ENCODE results near the gene AATK. TPM values are rescaled to one million over a fixed set of nuclear protein-coding genes. Genes with fewer than 3 reads are reported as not detected.
A peak's percentile ranks its signal among the peaks of the same experiment; 100 is the strongest.

Gene AATK
- polyA plus RNA-seq, 1 donor (not counting 4 experiments of a cell fraction or from before 2014, with no cell fraction given) = 0.16 TPM

- DNase-seq (ENCODE audit: low read depth, low spot score) = no peak
- Histone ChIP-seq H3K27ac (ENCODE audit: control insufficient read depth, insufficient read depth, low read length) (no peak overlapping the region), H3K4me1 (ENCODE audit: control insufficient read depth, extremely low read depth, insufficient read depth, low read length) (peaks cover 17% of the 10 kb centered on the region), H3K9me3 (ENCODE audit: control insufficient read depth, low read depth, low read length) (no peaks in the 10 kb centered on the region), H2AFZ (ENCODE audit: control insufficient read depth, low read length) (no peak overlapping the region), H3K9me1 (ENCODE audit: control insufficient read depth, extremely low read depth, insufficient read depth, low read length) (no peaks in the 10 kb centered on the region), H3K4me3 (ENCODE audit: control insufficient read depth in 2 of 3, extremely low read depth in 1 of 3, insufficient read depth in 2 of 3, low read depth in 1 of 3, low read length in 3 of 3) (no peak overlapping the region), H3K27me3 (ENCODE audit: control insufficient read depth, extremely low read depth, insufficient read depth, low read length) (no peaks in the 10 kb centered on the region), H3K4me2 (ENCODE audit: control insufficient read depth, extremely low read depth, insufficient read depth, low read depth, low read length) (no peak overlapping the region), H3K79me2 (ENCODE audit: control insufficient read depth, insufficient read depth, low read length) (peaks cover 81% of the 10 kb centered on the region), H3K36me3 (ENCODE audit: control insufficient read depth in 2 of 2, extremely low read depth in 1 of 2, insufficient read depth in 2 of 2, low read length in 2 of 2) (peaks cover 25 to 53% of the 10 kb centered on the region in 2 experiments), H4K20me1 (ENCODE audit: control insufficient read depth, extremely low read depth, insufficient read depth, low read length) (peaks cover 32% of the 10 kb centered on the region), H3K9ac (ENCODE audit: control insufficient read depth, extremely low read depth, insufficient read depth, low read length) (peak overlapping the region; percentile 28)
- dilution Hi-C loops (cut with MboI; ENCODE audit: extremely low pct_ligation_motif_present, low sequenced_read_pairs) = no loop called here
- no peak for TF ChIP-seq EZH2 (IDR thresholded peaks at IDR 0.05; ENCODE audit: low read length)
- no peak for TF ChIP-seq CTCF (optimal IDR thresholded peaks at IDR 0.05 in 1 of 3, IDR thresholded peaks at IDR 0.05 in 1 of 3, conservative IDR thresholded peaks at IDR 0.05 in 1 of 3; ENCODE audit: extremely low read depth in 1 of 3, insufficient read depth in 2 of 3, low read length in 3 of 3)
- no peak for FAIRE-seq
Observed at GRCh38 chr17:81071761-81072741, 94.0 kb downstream of the AATK start.

GRCh38 chr17:81070541-81071246 is 95.3 kb downstream of the AATK start:
- Histone ChIP-seq H3K4me1 (ENCODE audit: control insufficient read depth, extremely low read depth, insufficient read depth, low read length) (peaks cover 26% of the 10 kb centered on the region), H3K4me2 (ENCODE audit: control insufficient read depth, extremely low read depth, insufficient read depth, low read depth, low read length) (no peak overlapping the region), H3K79me2 (ENCODE audit: control insufficient read depth, insufficient read depth, low read length) (peaks cover 84% of the 10 kb centered on the region), H3K36me3 (ENCODE audit: control insufficient read depth in 2 of 2, extremely low read depth in 1 of 2, insufficient read depth in 2 of 2, low read length in 2 of 2) (peaks cover 22 to 55% of the 10 kb centered on the region in 2 experiments), H3K9me1 (ENCODE audit: control insufficient read depth, extremely low read depth, insufficient read depth, low read length) (peaks cover 4% of the 10 kb centered on the region), H3K27me3 (ENCODE audit: control insufficient read depth, extremely low read depth, insufficient read depth, low read length) (no peaks in the 10 kb centered on the region), H3K4me3 (ENCODE audit: control insufficient read depth in 2 of 3, extremely low read depth in 1 of 3, insufficient read depth in 2 of 3, low read depth in 1 of 3, low read length in 3 of 3) (no peak overlapping the region), H2AFZ (ENCODE audit: control insufficient read depth, low read length) (no peak overlapping the region), H4K20me1 (ENCODE audit: control insufficient read depth, extremely low read depth, insufficient read depth, low read length) (peaks cover 40% of the 10 kb centered on the region), H3K9me3 (ENCODE audit: control insufficient read depth, low read depth, low read length) (no peaks in the 10 kb centered on the region), H3K9ac (ENCODE audit: control insufficient read depth, extremely low read depth, insufficient read depth, low read length) (no peak overlapping the region), H3K27ac (ENCODE audit: control insufficient read depth, insufficient read depth, low read length) (no peak overlapping the region)
- TF ChIP-seq CTCF (optimal IDR thresholded peaks at IDR 0.05 in 1 of 3, IDR thresholded peaks at IDR 0.05 in 1 of 3, conservative IDR thresholded peaks at IDR 0.05 in 1 of 3; ENCODE audit: extremely low read depth in 1 of 3, insufficient read depth in 2 of 3, low read length in 3 of 3) = no peak
- no peak for TF ChIP-seq EZH2 (IDR thresholded peaks at IDR 0.05; ENCODE audit: low read length)
- DNase-seq (ENCODE audit: low read depth, low spot score) (no peak), FAIRE-seq (no peak)
- dilution Hi-C loops (cut with MboI; ENCODE audit: extremely low pct_ligation_motif_present, low sequenced_read_pairs) = no loop called here

All from keratinocyte (primary cell).